SKM-1 treated with dmso at 0.1 percent for 144 hours (cell line): Measurements from ENCODE around the gene C9orf50.
A peak's percentile ranks its signal among the peaks of the same experiment; 100 is the strongest.
"Not testable (repeated sequence)": the region's sequence is repeated elsewhere in the genome, so short reads cannot be mapped to it uniquely, and the experiment has no call there.

Source experiments
- DNase-seq: peaks from one replicate; lab custom pipeline; 2025; ENCODE audit not compliant: unreplicated experiment; lab: John Stamatoyannopoulos, UW

C9orf50 gene

DNA sequence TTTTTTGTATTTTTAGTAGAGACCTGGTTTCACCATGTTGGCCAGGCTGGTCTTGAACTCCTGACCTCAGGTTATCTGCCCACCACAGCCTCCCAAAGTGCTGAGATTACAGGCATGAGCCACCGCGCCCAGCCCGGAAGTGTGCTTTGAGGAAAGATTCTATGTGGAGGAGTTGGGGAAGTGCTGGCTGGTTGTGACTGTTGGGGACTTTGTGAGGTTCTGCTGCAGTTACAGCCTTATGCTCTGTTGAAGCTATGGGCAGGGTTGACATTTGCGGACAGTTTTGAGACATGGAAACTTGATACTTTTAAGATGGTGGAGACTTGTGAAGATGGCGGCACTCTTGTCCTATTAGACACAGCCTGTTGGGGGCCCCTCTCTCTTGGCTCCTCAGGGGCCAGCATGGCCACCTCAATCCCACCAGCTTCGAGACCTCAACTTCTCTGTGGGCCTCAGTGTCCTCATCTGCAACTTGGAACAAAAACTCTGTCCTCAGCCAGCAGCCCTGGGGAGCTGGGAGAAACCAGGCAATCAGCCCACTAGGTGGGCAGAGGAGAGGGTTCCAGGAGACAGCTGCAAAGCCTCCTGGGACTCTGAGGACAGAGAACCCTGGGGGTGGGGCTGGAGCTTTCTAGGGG lies 24.9 kb downstream of the C9orf50 start:
- peak; percentile 80 for DNase-seq

GRCh38 chr9:129595311-129595741 lies 25.6 kb downstream of the C9orf50 start:
- peak; percentile 17 for DNase-seq

DNA sequence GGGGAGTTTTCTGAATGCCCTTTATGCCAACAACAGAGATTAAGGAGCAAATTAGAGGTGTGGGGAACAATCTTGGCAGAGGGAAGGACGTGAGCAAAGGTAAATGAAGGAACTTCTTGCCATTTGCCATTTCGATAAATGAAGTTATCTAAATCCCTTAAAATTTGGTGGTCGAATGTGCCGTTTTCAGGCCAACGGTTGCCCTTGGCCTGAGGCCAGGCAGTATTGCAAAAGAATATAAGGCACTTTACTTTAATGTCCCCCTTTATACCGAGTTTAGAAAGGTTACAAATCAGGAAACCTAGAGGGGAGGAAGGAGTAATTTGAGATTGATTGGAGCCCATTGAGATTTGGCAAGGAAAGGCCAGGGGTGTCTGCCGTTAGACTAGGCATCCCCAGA lies 26.3 kb downstream of the C9orf50 start:
- DNase-seq = no peak

DNA sequence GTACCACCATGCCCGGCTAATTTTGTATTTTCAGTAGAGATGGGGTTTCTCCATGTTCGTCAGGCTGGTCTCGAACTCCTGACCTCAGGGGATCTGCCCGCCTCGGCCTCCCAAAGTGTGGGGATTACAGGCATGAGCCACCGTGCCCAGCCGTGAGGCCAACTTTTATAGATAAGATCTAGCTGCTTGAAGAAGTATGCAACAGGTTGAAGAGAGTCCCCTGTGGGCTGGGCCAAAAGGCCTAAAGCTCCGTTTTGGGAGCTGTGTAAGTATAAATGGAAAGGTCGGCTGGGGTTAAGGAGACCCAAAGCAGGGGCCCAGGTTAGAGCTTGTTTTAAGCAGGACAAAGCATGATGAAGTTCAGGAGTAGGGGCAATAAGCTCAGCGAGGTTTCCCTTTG lies 28.1 kb downstream of the C9orf50 start:
- not testable (repeated sequence) for DNase-seq

DNA sequence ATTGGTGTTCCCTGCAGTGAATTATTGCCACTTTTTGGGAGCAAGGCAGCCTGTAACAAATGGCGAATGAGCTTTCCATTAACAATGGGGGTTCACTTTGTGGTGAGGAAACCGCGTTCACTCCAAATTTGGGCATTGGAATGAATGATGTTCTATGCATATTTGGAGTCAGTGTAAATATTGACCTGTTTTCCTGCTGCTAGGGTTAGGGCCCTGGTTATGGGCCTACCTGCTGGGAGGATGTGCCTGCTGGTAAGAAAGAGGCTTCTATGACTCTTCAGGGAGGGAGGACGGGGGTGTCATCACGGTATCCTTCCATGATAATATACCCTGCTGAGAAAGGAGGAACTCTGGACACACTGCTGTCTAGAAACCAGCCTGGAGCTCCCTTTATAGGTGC lies 29.0 kb downstream of the C9orf50 start:
- DNase-seq = no peak

- no peak for DNase-seq
Observed at GRCh38 chr9:129590466-129590865, 30.4 kb downstream of the C9orf50 start.

- no peak for DNase-seq
Observed at GRCh38 chr9:129587487-129588262, 33.2 kb downstream of the C9orf50 start.

GRCh38 chr9:129586685-129587084 lies 34.2 kb downstream of the C9orf50 start:
- no peak for DNase-seq

DNA sequence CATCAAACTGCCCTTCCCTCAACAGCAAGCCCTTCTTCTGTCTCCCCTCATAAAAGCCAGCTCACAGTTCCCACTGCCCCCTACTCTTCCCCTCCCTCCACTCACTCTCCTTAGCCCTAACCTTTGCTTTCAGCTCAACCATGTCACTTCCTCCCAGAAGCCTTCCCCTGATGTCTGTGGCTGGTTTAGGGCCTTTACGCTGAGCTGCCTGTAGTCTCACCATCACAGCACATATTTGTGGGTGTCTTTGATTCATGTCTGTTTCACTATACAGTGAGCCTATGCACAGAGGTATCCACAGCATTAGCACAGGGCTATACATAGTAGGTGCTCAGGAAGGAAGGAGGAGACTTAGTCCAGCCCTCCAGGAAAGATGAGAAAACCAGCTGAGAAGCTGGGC lies 34.7 kb downstream of the C9orf50 start:
- DNase-seq = no peak

DNA sequence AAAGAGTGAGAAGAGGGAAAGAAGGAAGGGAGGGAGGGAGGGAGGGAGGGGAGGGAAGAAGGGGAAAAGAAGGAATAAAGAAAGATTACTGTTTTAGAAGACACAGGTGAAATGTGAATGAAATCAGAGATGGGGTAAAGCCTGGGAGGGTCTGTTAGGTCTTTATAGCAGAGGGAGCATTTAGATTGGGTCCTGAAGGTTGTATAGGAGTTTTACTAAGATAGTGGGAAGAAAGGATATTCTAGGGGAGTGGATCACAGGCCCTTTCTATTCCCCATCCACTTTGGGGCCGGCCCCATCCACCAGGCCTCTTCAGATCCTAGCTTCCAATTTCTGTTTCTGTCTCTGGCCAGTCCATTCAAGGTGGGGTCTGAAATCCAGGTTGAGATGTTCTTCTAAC lies 35.5 kb downstream of the C9orf50 start:
- DNase-seq = no peak

- DNase-seq = peak; percentile 87
Observed at GRCh38 chr9:129584136-129584535, 36.8 kb downstream of the C9orf50 start.

DNA sequence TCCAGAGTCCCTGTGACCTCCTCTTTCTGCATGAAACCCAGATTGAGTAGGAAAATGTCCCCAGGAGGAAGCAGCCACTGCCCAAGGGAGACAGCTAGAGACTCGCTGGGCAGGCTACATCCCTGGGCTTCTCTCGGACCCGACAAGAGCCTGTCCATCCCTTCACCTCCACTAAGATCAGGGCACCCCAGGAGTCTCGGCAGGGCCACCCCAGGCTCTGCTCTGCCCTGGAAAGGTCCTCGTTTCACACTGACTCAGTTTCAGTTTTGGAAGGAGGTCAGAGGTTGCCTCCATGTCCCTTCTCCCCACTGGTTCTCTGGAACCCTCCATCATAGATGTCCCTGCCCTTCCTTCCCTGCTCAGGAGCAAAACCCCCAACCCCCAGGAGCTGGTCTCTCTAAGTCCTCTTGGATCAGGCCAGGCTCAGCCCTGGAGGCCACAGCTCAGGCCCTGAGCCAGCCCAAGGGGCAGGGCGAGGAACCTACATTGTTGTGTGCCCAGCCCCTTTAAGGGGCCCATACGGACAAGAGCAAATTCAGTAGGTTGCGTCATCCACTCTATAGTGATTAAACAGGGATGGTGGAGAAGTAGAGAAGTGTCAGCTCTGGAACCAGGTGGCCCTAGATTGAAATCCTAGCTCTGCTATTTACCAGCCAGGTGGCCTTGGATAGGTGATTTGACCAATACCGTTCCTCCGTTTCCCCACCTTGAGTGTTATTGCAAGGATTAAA lies 37.4 kb downstream of the C9orf50 start:
- peak; percentile 63 for DNase-seq

DNA sequence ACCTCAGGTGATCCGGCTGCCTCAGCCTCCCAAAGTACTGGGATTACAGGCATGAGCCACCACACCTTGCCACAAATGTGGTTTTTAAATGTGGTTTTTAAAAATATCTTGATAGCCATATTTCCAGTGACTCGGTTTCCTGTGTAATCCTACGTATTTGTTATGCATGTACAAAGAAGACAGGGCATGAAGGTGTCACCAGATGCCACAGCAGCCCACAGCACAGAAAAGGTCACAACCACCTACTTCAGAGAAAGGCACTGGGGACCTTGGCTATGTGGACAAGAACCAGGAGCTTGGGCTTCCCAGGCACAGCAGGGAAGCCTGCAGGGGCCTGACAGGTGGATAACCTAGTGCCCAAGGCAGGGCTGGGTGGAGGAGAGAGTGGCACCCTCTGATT lies 38.0 kb downstream of the C9orf50 start:
- no peak for DNase-seq

- DNase-seq = no peak
Observed at GRCh38 chr9:129581505-129582189, 39.3 kb downstream of the C9orf50 start.

DNA sequence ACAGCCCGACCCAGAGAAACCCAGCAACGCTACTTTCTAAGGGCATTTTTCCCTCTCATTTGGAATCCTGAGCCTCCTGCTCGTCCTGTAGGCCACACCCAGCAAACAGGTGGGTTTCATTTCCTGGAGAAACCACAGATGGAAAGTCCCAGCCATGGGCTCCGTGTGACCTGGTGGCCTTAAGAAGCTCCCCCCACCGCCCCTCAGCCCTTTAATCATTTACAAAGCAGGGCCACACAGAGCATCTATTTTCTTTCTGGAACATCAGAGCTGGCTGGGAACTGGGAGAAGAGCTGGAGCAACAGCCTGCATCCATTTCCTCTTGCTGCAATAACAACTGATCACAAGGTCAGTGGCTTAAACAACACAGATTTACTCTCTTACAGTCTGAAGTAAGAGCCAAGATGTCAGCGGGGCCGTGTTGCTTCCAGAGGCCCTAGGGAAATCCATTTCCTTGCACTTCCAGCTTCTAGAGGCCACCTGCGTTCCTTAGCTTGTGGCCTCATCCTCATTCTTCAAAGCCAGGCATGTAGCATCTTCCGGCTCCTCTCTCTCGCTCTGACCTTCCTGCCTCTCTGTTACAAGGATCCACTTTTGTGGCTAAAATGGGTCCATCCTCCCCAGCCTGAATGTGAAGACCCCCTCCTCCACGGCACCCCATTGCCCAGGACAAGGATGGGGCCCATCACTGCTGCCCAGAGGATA lies 40.5 kb downstream of the C9orf50 start:
- no peak for DNase-seq

- no peak for DNase-seq
Observed at GRCh38 chr9:129579294-129579693, 41.6 kb downstream of the C9orf50 start.

GRCh38 chr9:129576546-129577543 lies 44.1 kb downstream of the C9orf50 start:
- DNase-seq = no peak

DNA sequence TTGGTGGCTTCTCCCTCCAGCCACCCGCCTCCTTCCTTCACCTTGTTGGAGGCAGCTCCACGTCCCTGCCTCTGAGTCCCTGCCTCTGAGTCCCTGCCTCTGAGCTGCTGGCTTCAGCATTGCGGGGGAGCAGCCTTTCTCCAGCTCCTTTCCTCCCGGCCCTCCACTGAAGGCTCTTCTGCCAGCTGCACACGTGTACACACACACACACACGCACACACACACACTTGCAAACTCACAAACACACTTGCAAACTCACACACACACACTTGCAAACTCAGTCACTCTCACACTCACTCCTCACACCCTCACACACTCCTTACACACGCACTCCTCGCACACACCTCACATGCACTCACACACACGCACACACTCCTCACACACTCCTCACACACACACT lies 45.1 kb downstream of the C9orf50 start:
- DNase-seq = no peak

- DNase-seq = no peak
Observed at GRCh38 chr9:129574911-129575585, 45.9 kb downstream of the C9orf50 start.
